ENCODE results near the gene HOXD10. TPM values are rescaled to one million over a fixed set of nuclear protein-coding genes. Genes with fewer than 3 reads are reported as not detected.

HOXD10 gene
- total and polyA plus RNA-seq, 9 of the 15 experiments (the other 6 are each of a cell fraction or from before 2014, with no cell fraction given), result not detected

DNA sequence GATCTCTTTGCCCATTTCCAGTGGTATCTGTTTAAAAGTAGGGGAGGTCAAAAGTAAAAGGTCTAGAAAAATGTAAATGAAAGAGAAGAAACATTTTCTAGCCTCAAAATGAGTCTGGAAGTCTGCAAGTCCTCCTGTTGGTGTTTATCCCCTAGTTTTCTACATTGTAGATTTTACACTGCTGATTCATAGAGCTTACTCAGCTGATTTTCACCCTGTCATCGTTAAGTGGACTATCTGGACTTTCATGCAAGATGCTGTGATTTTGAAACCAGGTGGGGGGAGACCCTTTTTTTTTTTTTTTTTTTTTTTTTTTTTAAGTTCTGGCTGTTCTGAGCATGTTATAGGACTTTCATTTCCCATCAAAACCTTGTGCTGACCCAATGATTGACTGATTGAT lies 50.8 kb downstream of the HOXD10 start:
- 0% methylated on average over 1 of the region's 1 CpG for WGBS (ENCODE audit: insufficient coverage, low coverage, missing lambda C conversion rate)
- Histone ChIP-seq H3K36me3 (ENCODE audit: control insufficient read depth, insufficient read depth, low read length) (no peaks in the 10 kb centered on the region), H3K4me3 (no peak overlapping the region), H3K27me3 (ENCODE audit: control insufficient read depth in 2 of 2, insufficient read depth in 2 of 2, low read length in 2 of 2) (peaks cover 41 to 57% of the 10 kb centered on the region in 2 experiments), H3K27ac (ENCODE audit: extremely low read depth, low read depth, low read length) (no peak overlapping the region), H3K9me1 (ENCODE audit: control insufficient read depth, insufficient read depth, low read length) (no peaks in the 10 kb centered on the region), H3K9me3 (replicated peaks; ENCODE audit: control insufficient read depth, insufficient read depth, low read depth, low read length) (no peaks in the 10 kb centered on the region), H2AFZ (ENCODE audit: low read depth, low read length) (no peak overlapping the region), H3K4me1 (replicated peaks in 1 of 2; ENCODE audit: control insufficient read depth in 2 of 2, insufficient read depth in 2 of 2, low read length in 2 of 2) (peaks cover 0 to 24% of the 10 kb centered on the region in 2 experiments; a peak in 3 of 5 replicates), H3K79me2 (ENCODE audit: control insufficient read depth, insufficient read depth, low read length) (no peaks in the 10 kb centered on the region), H4K20me1 (replicated peaks; ENCODE audit: control insufficient read depth, insufficient read depth, low read length) (no peaks in the 10 kb centered on the region; the same call in 1 of the 2 replicates), H3K9ac (ENCODE audit: insufficient read depth in 1 of 2, low read depth in 2 of 2, low read length in 2 of 2) (no peak overlapping the region), H3K4me2 (ENCODE audit: insufficient read depth, low read length) (no peak overlapping the region)
- BruUV-seq (replicated peaks), result no TSS peak
- DNase-seq (ENCODE audit: extremely low read depth in 1 of 4, low spot score in 3 of 4), result no peak
- in situ Hi-C loops (cut with MboI) (no loop called here), intact Hi-C loops (cut with micrococcal nuclease) (no loop called here)
- no peak for ATAC-seq
- ChIA-PET CTCF (ENCODE audit: low intra/inter-chr PET ratio) (interaction anchor here (0.6 kb wide), 1 partner anchor 549 kb away, joined by 3 read pairs; no protein-coding TSS in a partner anchor), POLR2A (interaction anchor here (0.6 kb wide), 1 partner anchor 107 kb away, joined by 3 read pairs; no protein-coding TSS in a partner anchor)
- FAIRE-seq, result no peak
- TF ChIP-seq RBM14 (IDR thresholded peaks at IDR 0.05; ENCODE audit: borderline replicate concordance, insufficient read depth, low read depth, low read length) (no peak), ZNF740 (CRISPR knock-in tag; IDR thresholded peaks at IDR 0.05) (no peak), ZNF740 (tag; IDR thresholded peaks at IDR 0.05) (no peak), C11orf30 (IDR thresholded peaks at IDR 0.05; ENCODE audit: low read depth) (peak; percentile 59; the same call in 1 of the 2 replicates), MBD1 (CRISPR knock-in tag; IDR thresholded peaks at IDR 0.05) (no peak), ZNF165 (CRISPR knock-in tag; IDR thresholded peaks at IDR 0.05; ENCODE audit: borderline replicate concordance) (no peak), SAP30 (IDR thresholded peaks at IDR 0.05; ENCODE audit: borderline replicate concordance, insufficient read depth, low read depth, low read length, poor library complexity, severe bottlenecking) (no peak), ZNF316 (IDR thresholded peaks at IDR 0.05) (peak; percentile 77), RAD51 (IDR thresholded peaks at IDR 0.05; ENCODE audit: borderline replicate concordance, low read depth) (no peak), MAFG (tag; conservative IDR thresholded peaks at IDR 0.05) (peak; percentile 57; the same call in 1 of the 2 replicates), CBX1 (IDR thresholded peaks at IDR 0.05; ENCODE audit: low read depth) (no peak), GTF3C2 (IDR thresholded peaks at IDR 0.05; ENCODE audit: borderline replicate concordance, extremely low read depth, insufficient read length) (no peak), SRF (CRISPR knock-in tag; IDR thresholded peaks at IDR 0.05) (no peak)
- TF ChIP-seq, protein P1, sequence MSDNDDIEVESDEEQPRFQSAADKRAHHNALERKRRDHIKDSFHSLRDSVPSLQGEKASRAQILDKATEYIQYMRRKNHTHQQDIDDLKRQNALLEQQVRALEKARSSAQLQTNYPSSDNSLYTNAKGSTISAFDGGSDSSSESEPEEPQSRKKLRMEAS (CRISPR knock-in tag; IDR thresholded peaks at IDR 0.05), result no peak
- TF ChIP-seq, protein P2, sequence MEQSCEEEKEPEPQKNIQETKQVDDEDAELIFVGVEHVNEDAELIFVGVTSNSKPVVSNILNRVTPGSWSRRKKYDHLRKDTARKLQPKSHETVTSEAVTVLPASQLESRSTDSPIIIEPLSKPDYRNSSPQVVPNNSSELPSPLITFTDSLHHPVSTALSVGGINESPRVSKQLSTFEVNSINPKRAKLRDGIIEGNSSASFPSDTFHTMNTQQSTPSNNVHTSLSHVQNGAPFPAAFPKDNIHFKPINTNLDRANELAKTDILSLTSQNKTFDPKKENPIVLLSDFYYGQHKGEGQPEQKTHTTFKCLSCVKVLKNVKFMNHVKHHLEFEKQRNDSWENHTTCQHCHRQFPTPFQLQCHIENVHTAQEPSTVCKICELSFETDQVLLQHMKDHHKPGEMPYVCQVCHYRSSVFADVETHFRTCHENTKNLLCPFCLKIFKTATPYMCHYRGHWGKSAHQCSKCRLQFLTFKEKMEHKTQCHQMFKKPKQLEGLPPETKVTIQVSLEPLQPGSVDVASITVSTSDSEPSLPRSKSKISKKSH (CRISPR knock-in tag; IDR thresholded peaks at IDR 0.05), result no peak
